ENCODE measurements around the gene RBMS1.
"Not testable (repeated sequence)": the region's sequence is repeated elsewhere in the genome, so short reads cannot be mapped to it uniquely, and the experiment has no call there.

The RBMS1 gene

GRCh38 chr2:160376576-160376975, 117.0 kb downstream of the RBMS1 start:
- DNase-seq, result no peak

GRCh38 chr2:160375802-160376469, 117.7 kb downstream of the RBMS1 start:
- DNase-seq, result no peak

GRCh38 chr2:160375037-160375436, 118.6 kb downstream of the RBMS1 start:
- no peak for DNase-seq

GRCh38 chr2:160373666-160374065, 119.9 kb downstream of the RBMS1 start:
- no peak for DNase-seq

- no peak for DNase-seq
These were observed 120.3 kb downstream of the RBMS1 start for GRCh38 chr2:160373263-160373662.

GRCh38 chr2:160372585-160372984, 121.0 kb downstream of the RBMS1 start:
- no peak for DNase-seq

- no peak for DNase-seq
These were observed 121.6 kb downstream of the RBMS1 start for GRCh38 chr2:160372010-160372356.

GRCh38 chr2:160371251-160372009, 122.2 kb downstream of the RBMS1 start:
- no peak for DNase-seq

- DNase-seq, result no peak
These were observed 124.3 kb downstream of the RBMS1 start for GRCh38 chr2:160368988-160369930.

GRCh38 chr2:160367887-160368286, 125.7 kb downstream of the RBMS1 start:
- DNase-seq, result no peak

GRCh38 chr2:160367139-160367538, 126.5 kb downstream of the RBMS1 start:
- not testable (repeated sequence) for DNase-seq

- no peak for DNase-seq
These were observed 127.1 kb downstream of the RBMS1 start for GRCh38 chr2:160366474-160366873.

- DNase-seq, result no peak
These were observed 127.8 kb downstream of the RBMS1 start for GRCh38 chr2:160365716-160366367.

GRCh38 chr2:160364364-160364763, 129.2 kb downstream of the RBMS1 start:
- DNase-seq, result no peak

GRCh38 chr2:160363961-160364360, 129.6 kb downstream of the RBMS1 start:
- DNase-seq, result no peak

GRCh38 chr2:160363055-160363454, 130.6 kb downstream of the RBMS1 start:
- no peak for DNase-seq

- DNase-seq, result no peak
These were observed 131.1 kb downstream of the RBMS1 start for GRCh38 chr2:160362541-160362940.

GRCh38 chr2:160362018-160362417, 131.6 kb downstream of the RBMS1 start:
- no peak for DNase-seq

- no peak for DNase-seq
These were observed 133.4 kb downstream of the RBMS1 start for GRCh38 chr2:160360089-160360757.

GRCh38 chr2:160358046-160358445, 135.6 kb downstream of the RBMS1 start:
- DNase-seq, result no peak

- no peak for DNase-seq
These were observed 137.1 kb downstream of the RBMS1 start for GRCh38 chr2:160356485-160356884.

GRCh38 chr2:160355080-160355479, 138.5 kb downstream of the RBMS1 start:
- DNase-seq, result no peak

Data from activated CD4-positive, CD25-positive, alpha-beta regulatory T cell treated with anti-CD3 and anti-CD28 coated beads, Interleukin-2, amount 50 U/mL, for 72 hours (primary cell).